ENCODE data around the gene NXPH4.

DNA sequence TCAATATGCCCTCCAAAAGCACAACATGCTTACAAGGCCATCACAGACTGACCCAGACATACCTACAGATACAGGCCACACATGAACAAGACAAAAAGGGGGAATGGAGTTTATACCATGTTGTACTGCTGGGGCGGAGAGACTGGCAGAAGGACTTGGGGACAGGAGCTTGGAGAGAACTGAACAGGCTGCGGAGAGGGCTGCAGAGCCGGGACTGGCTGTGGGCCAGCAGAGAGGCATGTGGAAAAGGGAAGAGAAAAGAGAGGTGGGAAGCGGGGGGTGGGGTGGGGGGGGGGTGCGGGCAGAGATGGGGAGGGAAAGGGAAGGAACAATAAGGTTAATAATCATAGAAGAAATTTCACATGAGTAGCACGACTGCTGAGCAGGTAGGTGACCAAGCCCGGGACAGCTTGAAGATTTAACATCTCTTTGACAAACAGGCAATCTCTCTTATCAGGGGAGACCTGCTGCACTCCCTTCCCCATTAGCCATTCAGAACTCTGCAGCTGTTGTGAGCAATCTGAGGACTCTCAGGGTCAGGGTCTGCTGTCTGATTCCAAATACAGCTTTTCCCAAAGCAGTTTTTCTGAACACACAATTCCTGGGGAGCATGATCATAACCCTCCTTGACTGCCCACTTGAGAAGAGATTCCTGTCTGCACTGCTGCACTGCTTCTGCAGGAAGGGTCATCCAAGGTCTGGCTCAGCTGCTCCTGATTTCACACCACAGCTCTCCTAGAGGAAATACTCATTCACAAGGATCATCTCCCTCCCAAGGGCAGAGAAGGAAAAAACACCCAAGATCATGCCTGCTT lies 56.0 kb downstream of the NXPH4 start:
- TF ChIP-seq, protein P1, sequence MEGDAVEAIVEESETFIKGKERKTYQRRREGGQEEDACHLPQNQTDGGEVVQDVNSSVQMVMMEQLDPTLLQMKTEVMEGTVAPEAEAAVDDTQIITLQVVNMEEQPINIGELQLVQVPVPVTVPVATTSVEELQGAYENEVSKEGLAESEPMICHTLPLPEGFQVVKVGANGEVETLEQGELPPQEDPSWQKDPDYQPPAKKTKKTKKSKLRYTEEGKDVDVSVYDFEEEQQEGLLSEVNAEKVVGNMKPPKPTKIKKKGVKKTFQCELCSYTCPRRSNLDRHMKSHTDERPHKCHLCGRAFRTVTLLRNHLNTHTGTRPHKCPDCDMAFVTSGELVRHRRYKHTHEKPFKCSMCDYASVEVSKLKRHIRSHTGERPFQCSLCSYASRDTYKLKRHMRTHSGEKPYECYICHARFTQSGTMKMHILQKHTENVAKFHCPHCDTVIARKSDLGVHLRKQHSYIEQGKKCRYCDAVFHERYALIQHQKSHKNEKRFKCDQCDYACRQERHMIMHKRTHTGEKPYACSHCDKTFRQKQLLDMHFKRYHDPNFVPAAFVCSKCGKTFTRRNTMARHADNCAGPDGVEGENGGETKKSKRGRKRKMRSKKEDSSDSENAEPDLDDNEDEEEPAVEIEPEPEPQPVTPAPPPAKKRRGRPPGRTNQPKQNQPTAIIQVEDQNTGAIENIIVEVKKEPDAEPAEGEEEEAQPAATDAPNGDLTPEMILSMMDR (IDR thresholded peaks at IDR 0.05; ENCODE audit: poor library complexity, severe bottlenecking), result no peak
- no peak for TF ChIP-seq EZH2 (IDR thresholded peaks at IDR 0.05; ENCODE audit: borderline replicate concordance, insufficient read depth, low read length, poor library complexity, severe bottlenecking)
- TF ChIP-seq MXI1 (conservative IDR thresholded peaks at IDR 0.05; ENCODE audit: poor library complexity, severe bottlenecking), result no peak
- TF ChIP-seq TAF1 (IDR thresholded peaks at IDR 0.05; ENCODE audit: low read depth), result no peak
- no peak for TF ChIP-seq POLR2AphosphoS5 (IDR thresholded peaks at IDR 0.05)
- TF ChIP-seq RAD21 (conservative IDR thresholded peaks at IDR 0.05), result no peak
- TF ChIP-seq EP300 (conservative IDR thresholded peaks at IDR 0.05; ENCODE audit: poor library complexity, severe bottlenecking), result no peak
- TF ChIP-seq, protein P2, sequence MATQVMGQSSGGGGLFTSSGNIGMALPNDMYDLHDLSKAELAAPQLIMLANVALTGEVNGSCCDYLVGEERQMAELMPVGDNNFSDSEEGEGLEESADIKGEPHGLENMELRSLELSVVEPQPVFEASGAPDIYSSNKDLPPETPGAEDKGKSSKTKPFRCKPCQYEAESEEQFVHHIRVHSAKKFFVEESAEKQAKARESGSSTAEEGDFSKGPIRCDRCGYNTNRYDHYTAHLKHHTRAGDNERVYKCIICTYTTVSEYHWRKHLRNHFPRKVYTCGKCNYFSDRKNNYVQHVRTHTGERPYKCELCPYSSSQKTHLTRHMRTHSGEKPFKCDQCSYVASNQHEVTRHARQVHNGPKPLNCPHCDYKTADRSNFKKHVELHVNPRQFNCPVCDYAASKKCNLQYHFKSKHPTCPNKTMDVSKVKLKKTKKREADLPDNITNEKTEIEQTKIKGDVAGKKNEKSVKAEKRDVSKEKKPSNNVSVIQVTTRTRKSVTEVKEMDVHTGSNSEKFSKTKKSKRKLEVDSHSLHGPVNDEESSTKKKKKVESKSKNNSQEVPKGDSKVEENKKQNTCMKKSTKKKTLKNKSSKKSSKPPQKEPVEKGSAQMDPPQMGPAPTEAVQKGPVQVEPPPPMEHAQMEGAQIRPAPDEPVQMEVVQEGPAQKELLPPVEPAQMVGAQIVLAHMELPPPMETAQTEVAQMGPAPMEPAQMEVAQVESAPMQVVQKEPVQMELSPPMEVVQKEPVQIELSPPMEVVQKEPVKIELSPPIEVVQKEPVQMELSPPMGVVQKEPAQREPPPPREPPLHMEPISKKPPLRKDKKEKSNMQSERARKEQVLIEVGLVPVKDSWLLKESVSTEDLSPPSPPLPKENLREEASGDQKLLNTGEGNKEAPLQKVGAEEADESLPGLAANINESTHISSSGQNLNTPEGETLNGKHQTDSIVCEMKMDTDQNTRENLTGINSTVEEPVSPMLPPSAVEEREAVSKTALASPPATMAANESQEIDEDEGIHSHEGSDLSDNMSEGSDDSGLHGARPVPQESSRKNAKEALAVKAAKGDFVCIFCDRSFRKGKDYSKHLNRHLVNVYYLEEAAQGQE (IDR thresholded peaks at IDR 0.05; ENCODE audit: borderline replicate concordance), result no peak
- no peak for TF ChIP-seq SMC3 (conservative IDR thresholded peaks at IDR 0.05; ENCODE audit: poor library complexity)

Data from neural cell (in vitro differentiated cells).